ENCODE measurements around the gene FAF1.

DNA sequence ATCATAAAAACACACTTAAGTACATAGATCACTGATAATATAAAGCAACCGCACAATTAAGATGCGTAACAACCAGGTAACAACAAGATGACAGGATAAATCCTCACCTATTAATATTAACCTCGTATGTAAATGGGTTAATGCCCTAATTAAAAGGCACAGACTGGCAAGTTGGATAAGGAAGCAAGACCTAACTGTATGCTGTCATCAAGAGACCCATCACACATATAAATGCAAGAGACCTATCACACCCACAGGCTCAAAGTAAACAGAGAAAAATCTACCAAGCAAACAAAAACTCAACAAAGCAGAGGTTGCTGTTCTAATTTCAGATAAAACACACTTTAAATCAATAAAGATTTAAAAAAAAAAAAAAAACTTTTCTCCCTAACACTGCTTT is 151.8 kb downstream of the FAF1 start:
- TF ChIP-seq FOXK2 (IDR thresholded peaks at IDR 0.05) (no peak), SUZ12 (IDR thresholded peaks at IDR 0.05) (no peak), FOXA1 (IDR thresholded peaks at IDR 0.05) (no peak), BHLHE40 (IDR thresholded peaks at IDR 0.05; ENCODE audit: borderline replicate concordance) (no peak), L3MBTL2 (conservative IDR thresholded peaks at IDR 0.05) (no peak), ZNF384 (IDR thresholded peaks at IDR 0.05) (no peak), SP1 (IDR thresholded peaks at IDR 0.05) (no peak), ELF4 (IDR thresholded peaks at IDR 0.05) (no peak)
